CD4-positive, alpha-beta T cell treated with Interleukin-6 for 4 hours (primary cell): ENCODE results near the gene PDE4D.

Experiments
- DNase-seq: peaks from one replicate; pipeline ENCODE4 v3.0.0-alpha.2; 2020; ENCODE audit warnings: mixed read lengths

The PDE4D gene

DNA sequence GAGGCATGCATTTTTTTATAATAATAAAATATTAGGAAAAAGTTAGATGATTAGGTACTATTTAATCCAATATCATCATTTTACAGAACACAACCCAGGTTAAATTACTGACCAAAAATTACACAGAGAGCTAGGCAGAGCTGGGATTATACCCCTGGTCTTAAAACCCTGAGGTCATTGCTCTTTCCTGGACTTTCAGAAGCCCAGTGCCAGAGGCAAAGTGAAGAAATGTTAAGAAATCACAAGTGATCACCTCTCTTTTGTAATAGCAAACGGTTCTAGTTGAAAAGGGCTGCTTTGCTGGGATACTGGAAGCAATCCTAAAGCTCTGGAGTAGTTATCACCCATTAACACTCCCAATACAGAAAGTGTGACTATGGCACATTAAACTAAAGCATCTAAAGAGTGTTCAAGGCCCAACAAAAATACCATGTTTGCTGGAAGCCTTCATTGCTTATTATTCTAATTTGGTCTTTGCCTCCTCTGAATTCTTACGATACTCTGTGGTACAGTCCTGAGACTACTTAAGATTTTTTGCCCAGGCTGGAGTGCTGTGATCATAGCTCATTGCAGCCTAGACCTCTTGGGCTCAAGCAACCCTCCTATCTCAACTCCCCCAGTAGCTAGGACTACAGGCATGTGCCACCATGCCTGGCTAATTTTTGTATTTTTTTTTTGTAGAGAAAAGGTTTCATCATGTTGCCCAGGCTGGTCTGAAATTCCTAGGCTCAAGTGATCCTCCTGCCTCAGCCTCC is 734.7 kb downstream of the PDE4D start:
- DNase-seq: no peak

DNA sequence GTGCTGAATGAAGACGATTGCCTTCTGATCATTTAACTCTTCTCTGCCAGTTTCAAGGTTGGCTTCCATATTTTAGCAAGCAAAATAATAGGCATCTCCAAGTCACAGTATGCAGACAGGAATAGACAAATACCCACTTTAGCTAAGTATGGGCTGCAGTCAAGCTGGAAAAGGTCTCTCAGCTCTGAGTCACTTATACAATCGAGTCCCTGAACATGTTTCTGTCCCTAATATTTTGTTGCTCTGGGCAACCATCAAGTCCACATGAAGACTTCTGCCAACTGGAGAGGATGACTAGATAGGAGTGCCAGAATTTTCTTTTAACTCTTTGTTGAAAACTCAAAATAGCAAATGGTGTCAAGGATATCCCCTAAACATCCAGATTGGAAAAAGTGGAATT is 735.4 kb downstream of the PDE4D start:
- DNase-seq: no peak

DNA sequence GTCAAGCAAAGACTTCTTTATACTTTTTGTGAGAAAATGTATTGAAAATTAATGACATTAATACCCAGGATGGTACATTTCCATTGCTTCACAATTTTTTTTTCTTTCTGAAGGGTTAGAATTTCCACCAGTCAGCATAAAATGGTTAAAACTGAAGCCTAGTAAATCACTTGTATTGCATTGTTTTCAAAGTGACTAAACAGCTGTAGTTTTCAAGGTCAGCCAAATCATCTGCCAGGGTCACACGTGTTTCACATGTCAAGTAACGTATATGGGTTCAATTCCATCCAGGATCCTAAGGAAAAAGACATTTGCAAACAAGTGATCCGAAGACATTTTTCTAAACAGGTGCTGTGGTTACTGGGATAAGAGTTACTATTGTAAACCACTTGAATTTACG is 736.5 kb downstream of the PDE4D start:
- no peak for DNase-seq

DNA sequence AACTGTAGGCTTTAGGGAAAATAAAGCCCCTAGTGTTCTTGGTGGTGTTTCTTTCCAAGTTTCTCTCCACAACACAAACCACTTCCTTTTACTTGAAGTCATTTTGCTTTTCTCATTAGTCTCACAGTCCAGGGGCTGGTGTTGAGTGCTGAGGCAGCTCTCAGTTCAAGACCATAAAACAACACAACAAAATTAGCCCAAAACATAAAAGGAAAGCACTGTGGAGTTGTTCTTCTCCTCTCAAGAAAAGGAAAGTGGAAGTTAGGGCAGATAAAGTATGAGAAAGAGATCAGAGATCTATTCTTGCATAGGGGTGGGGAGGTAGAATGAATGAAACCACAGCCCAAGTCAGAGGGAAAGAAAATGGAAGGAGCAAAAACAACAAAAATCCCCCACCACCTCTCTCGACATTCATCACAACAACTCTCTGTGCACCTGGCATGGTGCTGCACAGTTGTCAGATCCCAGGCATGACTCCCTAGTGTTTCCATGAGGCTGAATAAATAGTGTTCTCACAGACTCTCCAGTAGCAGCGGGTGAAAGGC is 740.8 kb downstream of the PDE4D start:
- DNase-seq: no peak

DNA sequence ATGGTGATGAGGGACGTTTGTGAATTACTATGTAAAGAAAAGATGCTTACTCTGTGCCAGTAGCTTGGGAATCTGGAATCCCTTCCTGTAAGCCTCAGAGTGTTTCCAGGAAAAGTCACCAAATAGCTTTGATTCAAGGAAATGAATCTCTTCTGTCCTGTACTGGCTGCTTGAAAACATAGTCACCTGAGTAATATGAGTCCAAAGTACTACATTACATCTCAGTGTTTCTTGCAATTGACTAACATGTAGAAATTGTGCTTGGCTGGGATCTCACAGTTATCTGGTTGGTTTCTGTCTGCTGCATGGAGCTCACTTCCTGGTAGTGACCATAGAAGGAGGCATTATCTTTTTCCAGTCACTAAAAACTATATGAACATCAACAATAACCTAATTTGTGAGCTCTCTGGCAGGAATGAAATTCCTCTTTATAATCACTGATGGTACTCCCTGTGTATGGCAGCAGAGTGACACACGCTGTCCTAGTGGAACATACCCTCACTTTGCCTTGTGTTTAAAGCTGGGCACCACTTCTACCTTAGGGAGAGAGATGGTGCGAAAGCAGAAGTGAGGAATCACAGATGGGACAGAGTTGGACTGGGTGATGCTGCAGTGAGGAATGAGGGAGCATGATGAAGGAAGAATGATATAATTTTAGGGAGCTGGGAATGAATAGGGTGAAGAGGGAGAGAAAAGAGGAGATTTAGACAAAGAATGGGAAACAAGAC is 742.2 kb downstream of the PDE4D start:
- DNase-seq: no peak

DNA sequence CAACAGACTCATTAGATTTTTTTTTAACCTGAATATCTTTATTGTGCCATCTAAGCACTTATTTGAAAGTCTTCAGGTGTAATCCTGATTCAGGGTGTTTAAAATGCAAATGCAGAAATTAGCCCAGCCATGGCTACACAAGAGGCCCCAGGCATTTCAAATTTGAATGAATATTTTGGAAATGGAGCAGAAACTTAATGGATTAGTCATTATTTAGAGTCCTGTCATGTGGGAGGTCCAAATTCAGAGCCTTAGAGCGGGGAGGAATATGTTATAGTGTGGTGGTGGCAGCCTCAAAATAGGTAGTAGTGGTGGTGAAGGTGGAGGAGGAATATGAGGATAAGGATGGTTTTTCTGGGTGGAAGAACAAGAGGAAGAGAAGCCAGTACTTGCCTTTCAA is 743.7 kb downstream of the PDE4D start:
- DNase-seq: no peak

DNA sequence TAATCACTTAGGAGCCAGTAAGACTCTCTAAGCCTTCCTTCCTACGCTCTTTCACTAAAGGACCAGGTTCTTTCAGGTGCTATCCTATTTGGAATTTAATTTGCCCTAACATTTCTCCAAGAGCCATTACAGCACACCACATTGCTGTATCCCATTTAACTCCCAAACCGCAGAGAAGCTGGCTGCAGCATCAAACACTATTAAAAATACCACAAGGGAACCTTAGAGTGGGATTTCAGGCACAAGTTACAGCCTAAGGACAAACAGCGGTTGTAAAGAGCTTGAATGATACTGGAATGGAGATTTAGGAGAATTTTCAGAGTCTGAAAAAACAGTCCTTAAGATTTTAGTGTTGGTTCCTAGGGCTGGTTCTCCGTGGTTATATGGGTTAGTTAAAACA is 744.3 kb downstream of the PDE4D start:
- no peak for DNase-seq

DNA sequence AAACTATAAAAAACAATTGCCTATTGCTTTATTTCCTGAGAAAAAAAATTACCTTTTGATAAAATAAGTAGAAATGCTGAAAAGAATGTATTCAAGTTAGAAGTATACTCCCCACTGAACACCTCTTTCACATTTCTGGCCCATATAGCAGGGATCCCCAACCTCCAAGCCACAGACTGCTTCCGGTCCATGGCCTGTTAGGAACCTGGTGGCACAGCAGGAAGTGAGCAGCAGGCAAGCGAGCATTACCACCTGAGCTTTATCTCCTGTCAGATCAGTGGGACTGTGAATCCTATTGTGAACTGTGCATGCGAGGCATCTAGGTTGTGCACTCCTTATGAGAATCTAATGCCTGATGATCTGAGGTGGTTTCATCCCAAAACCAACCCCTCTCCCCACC is 746.8 kb downstream of the PDE4D start:
- DNase-seq: peak; percentile 33

DNA sequence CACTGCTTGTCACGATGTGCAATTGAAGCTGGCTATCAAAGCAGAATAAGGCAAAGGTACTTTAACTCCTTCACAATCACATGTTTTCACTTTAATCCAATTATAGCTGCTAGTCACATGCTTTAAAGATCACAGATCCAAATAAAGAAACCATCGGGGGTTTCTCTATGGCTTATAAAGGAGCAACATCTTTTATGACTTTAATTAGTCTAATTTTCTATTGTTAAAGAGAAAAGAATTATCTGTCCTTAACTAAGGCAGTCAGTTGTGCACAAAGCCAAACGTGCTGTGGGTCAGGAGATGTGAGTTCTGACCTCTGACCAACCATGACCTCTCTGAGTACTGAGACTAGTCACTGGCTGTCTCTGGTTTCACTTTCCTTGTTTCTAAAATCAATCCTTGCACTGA is 749.6 kb downstream of the PDE4D start:
- DNase-seq: no peak

DNA sequence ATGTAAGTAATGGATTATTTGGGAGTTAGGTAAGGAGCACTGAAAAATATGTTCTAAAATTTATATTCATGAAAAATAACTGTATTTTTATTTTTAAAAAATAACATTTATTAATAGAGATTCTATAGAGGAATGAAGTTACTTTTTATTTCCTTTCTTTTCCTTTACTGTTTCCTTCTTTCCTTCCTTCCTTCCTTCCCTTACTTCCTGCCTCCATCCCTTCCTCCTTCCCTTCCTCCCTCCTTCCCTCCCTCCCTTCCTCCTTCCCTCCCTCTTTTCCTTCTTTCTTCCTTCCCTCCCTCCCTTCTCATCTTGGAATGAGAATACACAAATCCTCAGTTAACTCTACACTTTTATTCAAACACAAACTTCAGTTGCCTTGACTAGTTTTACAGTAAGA is 750.6 kb downstream of the PDE4D start:
- DNase-seq: no peak

DNA sequence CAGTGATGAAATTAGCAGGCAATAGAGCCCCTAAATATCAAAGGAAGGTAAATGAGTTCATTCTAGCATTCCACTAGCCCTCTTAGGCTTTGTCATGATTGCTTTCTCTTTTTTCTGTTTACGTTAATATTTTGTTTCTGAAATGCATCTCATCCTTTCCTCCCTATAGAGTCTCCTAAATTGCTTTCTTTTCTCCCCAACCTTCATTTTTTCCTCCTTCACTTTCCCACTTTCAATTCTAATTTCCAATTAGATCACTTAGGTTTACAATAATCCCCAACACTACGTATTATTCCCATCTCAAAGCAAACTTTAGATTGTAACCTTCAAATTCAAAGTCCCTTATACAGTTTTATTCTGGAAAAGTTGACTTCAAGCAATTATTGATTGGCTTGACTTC is 751.4 kb downstream of the PDE4D start:
- no peak for DNase-seq

DNA sequence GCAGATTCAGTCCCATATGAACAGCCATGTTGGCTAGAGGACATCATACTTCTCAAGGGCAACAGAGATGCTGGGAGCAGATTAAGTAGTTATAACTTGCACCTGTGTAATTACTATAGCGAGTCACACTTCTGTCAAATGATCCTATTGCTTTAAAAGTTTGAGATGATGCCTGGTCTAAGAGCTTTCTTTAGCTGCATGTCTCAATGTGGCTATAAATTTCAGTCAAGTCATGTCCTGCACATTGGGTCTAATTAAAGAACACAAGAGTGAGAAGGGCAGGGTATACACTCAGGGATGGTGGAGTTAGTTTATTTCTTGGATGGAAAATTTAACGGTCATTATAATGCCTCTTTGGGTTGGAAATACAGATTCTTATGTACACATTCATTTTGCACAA is 753.4 kb downstream of the PDE4D start:
- DNase-seq: no peak

DNA sequence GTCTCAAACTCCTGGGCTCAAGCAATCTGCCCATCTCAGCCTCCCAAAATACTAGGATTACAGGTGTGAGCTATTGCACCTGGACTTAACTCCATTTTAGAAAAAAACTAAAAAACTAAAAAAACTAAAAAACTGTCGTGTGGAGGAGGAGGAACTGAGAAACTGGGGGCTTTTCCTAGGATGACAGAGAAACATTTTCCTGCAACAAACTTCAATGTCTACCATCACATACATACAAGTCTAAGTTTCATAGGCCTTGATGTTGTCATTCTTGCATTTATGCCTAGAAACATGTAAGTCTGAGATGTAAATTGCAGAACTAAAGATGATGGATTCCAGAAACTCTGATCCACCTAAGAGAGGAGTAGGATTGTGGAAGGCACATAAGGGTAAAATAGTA is 753.8 kb downstream of the PDE4D start:
- no peak for DNase-seq

DNA sequence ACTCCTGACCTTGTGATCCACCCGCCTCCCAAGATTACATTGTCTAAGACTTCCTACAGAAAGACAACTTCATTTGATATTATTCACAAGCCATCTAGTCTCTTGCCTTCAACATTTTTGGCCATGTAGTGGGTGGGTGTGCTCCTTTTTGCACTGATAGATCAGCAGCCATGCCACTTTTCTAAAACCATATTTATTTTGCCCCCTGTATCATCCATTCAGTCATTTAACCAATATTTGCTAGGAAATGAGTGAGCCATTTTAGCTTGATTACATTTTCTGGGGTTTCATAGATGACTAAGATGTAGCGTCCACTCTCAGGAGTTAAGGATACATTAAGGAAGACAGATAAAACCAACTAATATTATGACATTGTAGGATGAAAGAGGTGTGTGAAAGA is 755.0 kb downstream of the PDE4D start:
- no peak for DNase-seq

DNA sequence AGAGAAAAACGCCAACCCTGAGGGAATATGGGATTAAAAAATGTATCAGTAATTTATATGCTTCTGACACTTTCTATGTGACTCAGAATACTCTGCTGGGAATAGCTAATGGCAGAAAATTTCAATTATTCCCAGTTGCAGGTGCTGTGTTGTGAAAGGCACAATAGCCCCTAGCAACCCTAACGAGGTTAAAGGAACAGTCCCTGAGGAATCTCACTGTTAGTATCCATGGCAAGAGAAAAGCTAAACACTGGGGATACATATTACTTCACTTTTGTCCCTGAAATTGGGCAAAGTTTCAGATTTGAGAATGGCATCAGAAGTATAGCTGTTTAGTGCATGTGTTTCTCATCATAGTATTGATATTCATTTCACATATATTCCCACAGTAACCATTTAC is 755.7 kb downstream of the PDE4D start:
- DNase-seq: no peak

DNA sequence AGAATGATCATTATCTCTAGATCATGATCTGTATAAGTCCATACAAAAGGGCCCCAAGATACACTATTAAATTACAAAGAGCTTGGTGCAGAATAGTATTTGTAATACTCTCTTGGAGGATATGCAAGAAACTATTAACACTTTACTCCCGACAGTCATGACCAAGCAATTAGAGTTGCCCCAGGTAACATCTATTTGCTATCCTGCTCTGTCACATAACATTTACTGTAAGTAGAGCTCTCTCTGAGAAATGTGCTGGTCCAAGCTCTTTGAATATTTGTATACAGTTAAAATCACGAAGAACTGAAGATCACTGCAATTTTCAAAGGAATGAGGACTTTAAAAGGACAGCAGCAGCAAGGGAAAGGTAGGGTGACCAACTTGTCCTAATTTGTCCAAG is 757.0 kb downstream of the PDE4D start:
- DNase-seq: no peak

DNA sequence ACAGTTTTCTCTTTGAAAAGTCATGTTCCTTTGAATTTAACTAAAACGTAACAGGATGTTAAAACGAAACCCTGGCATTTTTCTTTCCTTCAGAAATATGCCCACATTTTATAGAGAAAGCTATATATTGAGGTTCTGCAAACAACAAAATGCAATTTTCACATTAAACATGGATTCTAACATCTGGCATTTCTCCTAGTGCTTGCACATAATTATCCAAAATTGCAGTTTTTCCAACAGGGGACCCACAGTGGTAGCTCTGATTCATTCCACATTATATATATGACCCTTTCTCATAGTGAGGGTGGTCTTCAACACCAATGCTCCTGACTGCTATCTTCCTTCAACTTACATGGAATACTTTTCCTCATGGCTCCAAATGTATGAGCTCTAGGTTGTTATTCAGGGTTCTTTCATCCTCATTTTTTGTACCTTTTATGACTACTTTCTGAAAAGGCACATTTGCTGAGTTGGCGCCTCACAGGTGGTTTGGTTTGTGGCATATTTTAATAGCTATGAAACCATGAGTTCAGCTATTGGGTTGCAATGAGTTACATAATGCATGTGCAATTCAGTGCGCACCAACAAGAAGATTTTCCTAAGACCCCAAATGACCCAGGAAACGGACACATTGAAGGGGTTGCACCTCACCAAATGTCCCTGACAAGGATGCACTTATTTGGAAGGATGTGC is 758.9 kb downstream of the PDE4D start:
- no peak for DNase-seq

DNA sequence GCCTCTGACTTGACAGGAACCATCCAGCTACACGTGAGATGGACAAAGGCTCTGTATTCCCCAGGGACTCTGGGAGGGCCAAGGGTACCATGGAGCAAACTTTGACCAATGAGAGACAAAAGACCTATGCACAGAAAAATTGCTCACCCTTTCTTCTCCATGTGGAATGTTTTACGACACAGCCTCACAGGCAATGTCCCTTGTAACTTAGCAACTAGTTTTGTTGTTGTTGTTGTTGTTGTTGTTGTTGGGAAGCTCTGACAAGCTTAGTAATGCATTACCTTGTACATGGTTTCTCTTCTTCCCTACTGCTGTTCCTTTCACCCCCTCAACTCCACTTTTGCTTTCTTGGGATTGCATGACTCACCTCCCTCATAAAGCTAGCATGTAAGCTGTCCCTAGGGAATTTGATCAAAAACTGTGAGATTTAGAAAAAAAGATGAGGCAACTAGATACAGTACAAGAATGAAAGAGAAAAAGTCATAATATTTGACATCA is 759.7 kb downstream of the PDE4D start:
- no peak for DNase-seq

DNA sequence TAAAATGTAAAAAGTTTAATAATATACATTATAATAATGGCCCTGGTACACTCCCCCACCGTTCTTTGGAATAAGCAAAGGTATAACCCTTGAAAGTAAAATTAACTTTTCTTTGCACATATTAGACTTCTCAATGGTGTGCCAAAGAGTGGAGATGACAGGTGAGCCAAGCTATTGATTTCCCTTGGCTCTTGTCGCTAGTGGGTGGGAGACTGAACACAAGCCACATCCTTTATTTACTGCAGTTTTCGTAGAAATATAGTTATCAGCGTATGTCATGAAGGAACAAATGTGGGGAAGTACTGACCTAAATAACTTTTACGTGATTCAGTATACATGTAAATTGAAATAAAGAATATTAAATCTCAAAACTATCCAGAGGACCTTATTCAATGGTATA is 761.4 kb downstream of the PDE4D start:
- DNase-seq: peak; percentile 24

DNA sequence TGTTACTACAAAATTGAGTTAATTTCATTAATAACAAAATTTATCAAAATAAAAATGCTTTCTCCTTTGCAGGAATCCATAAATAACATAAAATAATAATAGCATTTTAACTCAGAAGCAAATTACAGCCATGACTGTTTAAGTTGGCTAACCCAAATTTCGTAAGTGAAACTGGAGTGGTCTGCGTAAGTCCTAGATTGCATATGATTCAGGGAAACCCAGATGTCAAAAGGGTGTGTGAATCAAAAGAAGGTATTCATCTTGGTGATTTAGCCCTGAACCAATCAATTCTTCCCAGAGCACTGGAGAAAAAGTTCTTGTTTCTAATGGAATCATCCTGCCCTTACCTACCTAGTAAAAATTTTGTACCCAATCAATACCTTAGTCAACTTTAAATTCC is 763.1 kb downstream of the PDE4D start:
- no peak for DNase-seq

DNA sequence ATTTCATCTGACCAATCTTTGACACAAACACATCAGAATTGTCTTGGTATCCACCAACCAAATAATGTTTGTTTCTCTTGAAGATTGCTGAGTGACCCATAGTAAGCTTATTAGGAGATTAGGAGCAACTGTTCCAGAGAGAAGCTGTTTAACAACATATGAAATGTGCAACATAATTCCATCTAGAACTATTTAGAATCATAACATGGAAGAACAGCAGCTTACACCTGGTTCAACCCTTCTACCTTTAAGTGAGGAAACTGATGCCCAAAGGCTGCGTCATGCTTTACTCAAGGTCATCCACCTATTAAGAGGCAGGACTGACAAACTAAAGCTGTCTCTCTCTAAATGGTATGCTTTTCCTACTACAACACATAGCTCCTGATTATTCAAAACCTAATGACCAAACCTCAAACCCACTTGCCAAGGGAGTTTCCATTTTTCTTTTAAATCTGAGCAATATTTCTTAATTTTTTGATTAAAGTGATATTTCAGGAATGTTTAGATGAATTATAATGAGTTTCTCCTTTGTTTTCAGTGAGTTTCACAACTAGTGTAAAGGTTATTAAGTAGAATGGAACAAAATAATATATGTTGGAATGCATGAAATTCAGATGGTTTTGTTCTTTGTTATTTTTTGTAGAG is 764.8 kb downstream of the PDE4D start:
- no peak for DNase-seq

DNA sequence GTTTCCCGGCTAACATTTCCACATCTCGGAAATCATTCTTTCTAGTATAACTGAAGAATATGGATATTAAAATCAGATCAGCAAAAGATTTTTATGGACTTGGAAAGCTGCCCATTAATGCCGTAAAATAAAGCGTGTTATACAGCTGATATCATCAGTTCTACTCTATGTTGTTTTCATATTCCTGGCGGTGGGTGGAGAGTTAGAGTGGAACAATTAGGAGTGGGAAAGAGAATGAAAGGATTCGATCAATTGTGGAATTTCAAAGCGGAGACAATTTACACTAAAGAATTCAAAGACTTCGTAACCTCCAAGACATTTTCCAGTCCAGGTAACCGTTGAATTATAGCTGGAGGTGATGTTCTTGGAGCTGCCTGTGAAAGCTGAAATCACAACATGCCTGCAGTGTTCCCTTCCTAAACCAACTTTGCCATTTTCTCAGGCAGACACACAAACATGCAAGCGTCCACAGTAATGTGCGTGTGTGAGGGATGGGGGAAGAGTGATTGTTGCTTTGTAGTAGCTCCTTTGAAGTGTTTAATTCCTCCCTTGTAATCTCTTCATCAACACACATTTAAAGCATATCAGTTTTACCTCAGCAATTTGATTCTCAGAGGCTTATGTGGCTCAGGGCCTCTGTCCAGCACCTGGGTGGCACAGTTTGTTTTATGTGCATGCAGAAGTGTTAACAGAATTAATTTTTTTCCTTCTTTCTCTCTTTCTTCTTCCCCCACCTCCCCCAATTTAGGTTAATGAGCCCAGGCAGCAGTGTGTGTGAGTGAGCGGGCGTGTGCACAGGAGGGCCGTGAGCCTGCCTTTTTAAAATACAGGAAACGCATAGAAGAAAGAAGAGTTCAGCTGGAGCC is 766.6 kb downstream of the PDE4D start:
- no peak for DNase-seq
